Spleen (tissue), 11 donors: ENCODE data around the gene ADARB2. TPM values are rescaled to one million over a fixed set of nuclear protein-coding genes. Genes with fewer than 3 reads are reported as not detected.

Source experiments
- DNase-seq: peaks from one replicate; pipeline ENCODE4 v3.0.0-alpha.2; 2020
- H3K27ac ChIP-seq, 8 donors: fragments of 200-600 bp; sonication (generic) in 7 of 8; 1 replicate in 4 of 8; 2 replicates in 4 of 8; pipeline versions ENCODE4 v1.5.0 to v1.8.0; 2016 to 2021; ENCODE audit warnings: inconsistent platforms in 4 of 8, mild to moderate bottlenecking in 4 of 8, moderate library complexity in 1 of 8
- H3K27me3 ChIP-seq, 7 donors: fragments of 200-600 bp; sonication (generic) in 6 of 7; replicated peaks in 1 of 7; 1 replicate in 4 of 7; 2 replicates in 3 of 7; pipeline versions ENCODE4 v1.5.0 to v1.8.0; 2016 to 2021; ENCODE audit warnings: inconsistent platforms in 3 of 7, mild to moderate bottlenecking in 1 of 7
- H3K36me3 ChIP-seq, 6 donors: fragments of 200-600 bp; sonication (generic) in 5 of 6; 1 replicate in 4 of 6; 2 replicates in 2 of 6; pipeline versions ENCODE4 v1.5.0 to v1.8.0; 2016 to 2021; ENCODE audit warnings: inconsistent platforms in 2 of 6
- H3K4me1 ChIP-seq, 6 donors: fragments of 200-600 bp; sonication (generic) in 5 of 6; 1 replicate in 3 of 6; 2 replicates in 3 of 6; pipeline versions ENCODE4 v1.5.0 to v1.8.0; 2016 to 2021; ENCODE audit warnings: inconsistent platforms in 3 of 6
- H3K4me3 ChIP-seq, 8 donors: fragments of 200-600 bp; sonication (generic) in 7 of 8; 1 replicate in 4 of 8; 2 replicates in 4 of 8; pipeline versions ENCODE4 v1.5.0 to v1.8.0; 2016 to 2021; ENCODE audit warnings: inconsistent platforms in 4 of 8, mild to moderate bottlenecking in 4 of 8, moderate library complexity in 2 of 8
- H3K9me3 ChIP-seq, 8 donors: fragments of 200-600 bp; sonication (generic) in 7 of 8; 1 replicate in 4 of 8; 2 replicates in 4 of 8; pipeline versions ENCODE4 v1.5.0 to v1.8.0; 2016 to 2021; ENCODE audit warnings: inconsistent platforms in 4 of 8
- POLR2A ChIP-seq, 3 donors: fragments of 450-650 bp; IDR thresholded peaks; one replicate each; pipeline ENCODE4 v1.5.1; 2017; ENCODE audit warnings: antibody characterized with exemption in 3 of 3, mild to moderate bottlenecking in 1 of 3
- POLR2AphosphoS5 ChIP-seq, 3 donors: sonication (generic); formaldehyde crosslinking; IDR thresholded peaks; one replicate each; pipeline ENCODE4 v1.5.1; 2017; ENCODE audit warnings: antibody characterized with exemption in 3 of 3
- WGBS, 5 donors: extraction: QIAGEN DNeasy Blood & Tissue Kit in 3 of 5; methylation state at CpG; one replicate each; pipeline versions ENCODE4 v1.1.5 to v1.1.7; 2013 to 2018; 5-methylcytosine and 5-hydroxymethylcytosine counted together
- intact Hi-C: fragments of 100-400 bp; cut with DNase I; formaldehyde crosslinking; loops from one replicate; pipeline ENCODE4 v1.15.0; 2023; ENCODE audit warnings: low total_unique reads
- polyA plus RNA-seq, 3 donors: library from polyadenylated mRNA; stranded (reverse); fragments of 200-250 nt; gene quantifications; one replicate each; pipeline ENCODE4 v1.2.1, GENCODE V29; 2013
- total RNA-seq, 7 donors: library from RNA; depleted of rRNA in 3 of 7; stranded (reverse); fragments of >200 nt in 3 of 7; fragmentation: NEBNext Ultra II Directional in 4 of 7; extraction: Animal tissue kit (Norgen Biotek cat#: 25700) in 4 of 7; gene quantifications; one replicate each; pipeline versions ENCODE4 v1.1.0 to v1.2.1, GENCODE V29; 2016 to 2021
- TF ChIP-seq, protein P1 (sequence below), 11 experiments: fragments of 200-600 bp in 7 of 11; fragments of 450-650 bp in 4 of 11; sonication (generic) in 4 of 11; IDR thresholded peaks in 8 of 11; conservative IDR thresholded peaks in 3 of 11; 1 replicate in 7 of 11; 2 replicates in 4 of 11; pipeline versions ENCODE4 v1.4.0 to v1.8.0; 2016 to 2021; ENCODE audit warnings: antibody characterized with exemption in 11 of 11, inconsistent platforms in 4 of 11, mild to moderate bottlenecking in 1 of 11
- donor health status: healthy with polysubstance abuse.
- donor health status: DM: no; HTN: no; CAD: no; lungs with moderate emphysema.
- donor health status: DM: no; HTN: no; CAD: no.
- donor health status: Bipolar disorder and iron deficiency.
- donor health status: healthy.
- donor health status: DM: no; HTN: no; CAD: no.
- donor health status: DM: yes; HTN: yes; CAD: no.

ADARB2 gene
- total and polyA plus RNA-seq, 10 donors: 0.05 to 8.1 (median 0.96) TPM

GRCh38 chr10:1374511-1375345 is 362.6 kb downstream of the ADARB2 start:
- H3K27ac ChIP-seq: no peak overlapping the region
- H3K9me3 ChIP-seq: no peaks in the 10 kb centered on the region
- no peaks in the 10 kb centered on the region for H3K4me1 ChIP-seq
- WGBS, 5 donors: 85 to 90% (median 86%) methylated on average over 27 to 37 of the region's 37 CpGs
- TF ChIP-seq POLR2AphosphoS5 (IDR thresholded peaks at IDR 0.05): no peak
- TF ChIP-seq, protein P1, sequence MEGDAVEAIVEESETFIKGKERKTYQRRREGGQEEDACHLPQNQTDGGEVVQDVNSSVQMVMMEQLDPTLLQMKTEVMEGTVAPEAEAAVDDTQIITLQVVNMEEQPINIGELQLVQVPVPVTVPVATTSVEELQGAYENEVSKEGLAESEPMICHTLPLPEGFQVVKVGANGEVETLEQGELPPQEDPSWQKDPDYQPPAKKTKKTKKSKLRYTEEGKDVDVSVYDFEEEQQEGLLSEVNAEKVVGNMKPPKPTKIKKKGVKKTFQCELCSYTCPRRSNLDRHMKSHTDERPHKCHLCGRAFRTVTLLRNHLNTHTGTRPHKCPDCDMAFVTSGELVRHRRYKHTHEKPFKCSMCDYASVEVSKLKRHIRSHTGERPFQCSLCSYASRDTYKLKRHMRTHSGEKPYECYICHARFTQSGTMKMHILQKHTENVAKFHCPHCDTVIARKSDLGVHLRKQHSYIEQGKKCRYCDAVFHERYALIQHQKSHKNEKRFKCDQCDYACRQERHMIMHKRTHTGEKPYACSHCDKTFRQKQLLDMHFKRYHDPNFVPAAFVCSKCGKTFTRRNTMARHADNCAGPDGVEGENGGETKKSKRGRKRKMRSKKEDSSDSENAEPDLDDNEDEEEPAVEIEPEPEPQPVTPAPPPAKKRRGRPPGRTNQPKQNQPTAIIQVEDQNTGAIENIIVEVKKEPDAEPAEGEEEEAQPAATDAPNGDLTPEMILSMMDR (IDR thresholded peaks at IDR 0.05 in 8 of 11, conservative IDR thresholded peaks at IDR 0.05 in 3 of 11): no peak
- no peak for TF ChIP-seq POLR2A (IDR thresholded peaks at IDR 0.05)
- no peak overlapping the region for H3K4me3 ChIP-seq
- no peak for DNase-seq
- no peaks in the 10 kb centered on the region for H3K36me3 ChIP-seq
- intact Hi-C loops: no loop called here
- peaks cover 0 to 41% (median 8%) of the 10 kb centered on the region in 7 donors for H3K27me3 ChIP-seq

- peaks cover 0 to 41% (median 8%) of the 10 kb centered on the region in 7 donors for H3K27me3 ChIP-seq
- DNase-seq: no peak
- no peaks in the 10 kb centered on the region for H3K9me3 ChIP-seq
- WGBS, 5 donors: 89 to 93% (median 91%) methylated on average over 7 of the region's 7 CpGs
- no peaks in the 10 kb centered on the region for H3K4me1 ChIP-seq
- no peak overlapping the region for H3K27ac ChIP-seq
- no peak overlapping the region for H3K4me3 ChIP-seq
- no peak for TF ChIP-seq POLR2A (IDR thresholded peaks at IDR 0.05)
- no peak for TF ChIP-seq POLR2AphosphoS5 (IDR thresholded peaks at IDR 0.05)
- TF ChIP-seq, protein P1 (IDR thresholded peaks at IDR 0.05 in 8 of 11, conservative IDR thresholded peaks at IDR 0.05 in 3 of 11): no peak
- no peaks in the 10 kb centered on the region for H3K36me3 ChIP-seq
- intact Hi-C loops: no loop called here
These were observed 364.0 kb downstream of the ADARB2 start for GRCh38 chr10:1373287-1373686.

DNA sequence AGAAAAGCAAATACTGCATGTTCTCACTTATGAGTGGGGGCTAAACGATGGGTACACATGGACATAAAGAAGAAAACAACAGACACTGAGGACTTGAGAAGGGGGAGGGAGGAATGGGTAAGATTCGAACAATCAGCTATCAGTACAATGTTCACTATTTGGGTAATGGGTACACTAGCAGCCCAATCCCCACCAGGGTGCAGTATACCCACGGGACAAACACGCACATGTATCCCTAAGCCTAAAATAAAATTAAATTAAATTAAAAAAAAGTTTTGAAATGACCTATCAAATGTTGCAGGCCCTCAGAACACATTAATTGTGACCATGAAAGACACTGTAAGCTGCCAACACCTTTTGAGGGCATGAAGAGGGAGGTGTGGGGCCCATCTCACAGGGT is 365.1 kb downstream of the ADARB2 start:
- intact Hi-C loops: no loop called here
- WGBS, 5 donors: 78 to 90% (median 84%) methylated on average over 4 of the region's 4 CpGs
- H3K9me3 ChIP-seq: no peaks in the 10 kb centered on the region
- H3K4me1 ChIP-seq: no peaks in the 10 kb centered on the region
- H3K36me3 ChIP-seq: no peaks in the 10 kb centered on the region
- peaks cover 0 to 36% (median 1%) of the 10 kb centered on the region in 7 donors for H3K27me3 ChIP-seq
- H3K27ac ChIP-seq: no peak overlapping the region
- DNase-seq: no peak
- H3K4me3 ChIP-seq: no peak overlapping the region
- no peak for TF ChIP-seq POLR2AphosphoS5 (IDR thresholded peaks at IDR 0.05)
- TF ChIP-seq POLR2A (IDR thresholded peaks at IDR 0.05): no peak
- TF ChIP-seq, protein P1 (IDR thresholded peaks at IDR 0.05 in 8 of 11, conservative IDR thresholded peaks at IDR 0.05 in 3 of 11): no peak

- intact Hi-C loops: no loop called here
- Histone ChIP-seq H3K9me3 (no peaks in the 10 kb centered on the region), H3K4me3 (no peak overlapping the region), H3K27ac (no peak overlapping the region), H3K27me3 (peaks cover 0 to 33% (median 0%) of the 10 kb centered on the region in 7 donors), H3K36me3 (no peaks in the 10 kb centered on the region), H3K4me1 (no peaks in the 10 kb centered on the region)
- no peak for DNase-seq
- no peak for TF ChIP-seq POLR2A (IDR thresholded peaks at IDR 0.05)
- 50 to 64% (median 53%) methylated on average over 1 of the region's 1 CpG for WGBS, 5 donors
These were observed 367.0 kb downstream of the ADARB2 start for GRCh38 chr10:1370298-1370697.
